ENCODE results near the gene CYB5D1. TPM values are rescaled to one million over a fixed set of nuclear protein-coding genes. Genes with fewer than 3 reads are reported as not detected.
A peak's percentile ranks its signal among the peaks of the same experiment; 100 is the strongest.
"Not testable (repeated sequence)": the region's sequence is repeated elsewhere in the genome, so short reads cannot be mapped to it uniquely, and the experiment has no call there.

CYB5D1 gene
- total RNA-seq, result 6.4 and 11.2 TPM in 2 replicates

DNA sequence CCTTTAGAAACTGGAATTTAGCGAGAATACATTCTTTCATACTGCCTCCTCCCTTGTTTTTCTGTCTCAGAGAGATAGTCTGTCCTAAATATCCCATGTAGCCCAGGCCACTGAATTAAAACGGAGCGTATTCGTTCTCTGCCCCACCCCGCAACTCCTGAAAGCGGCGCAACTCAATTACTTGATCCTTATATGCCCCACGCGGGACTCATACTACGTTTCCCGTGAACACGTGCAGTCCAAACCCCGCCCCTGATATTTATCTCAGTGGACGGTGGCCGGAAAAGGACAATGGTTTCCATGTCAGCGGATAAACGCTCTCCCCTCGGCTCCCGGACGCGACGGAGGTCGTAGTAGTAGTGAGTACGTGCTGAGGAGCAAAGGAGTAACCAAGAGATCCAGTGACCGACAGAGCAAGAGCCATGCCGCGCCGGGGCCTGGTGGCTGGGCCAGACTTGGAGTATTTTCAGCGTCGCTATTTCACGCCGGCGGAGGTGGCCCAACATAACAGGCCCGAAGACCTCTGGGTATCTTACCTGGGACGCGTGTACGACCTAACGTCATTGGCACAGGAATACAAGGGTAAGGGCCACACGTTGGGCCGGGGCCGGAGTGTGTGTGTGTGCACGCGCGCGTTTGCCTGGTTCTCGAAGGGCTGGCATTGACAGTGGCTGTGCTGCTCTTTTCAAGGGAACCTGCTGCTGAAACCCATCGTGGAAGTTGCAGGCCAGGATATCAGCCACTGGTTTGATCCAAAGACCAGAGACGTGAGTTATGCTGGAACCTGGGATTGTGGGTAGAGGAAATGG, at the start of gene CYB5D1:
Gene CYB5D1 (plus strand): TSS at position 291 of the 809 bp plus-strand sequence. CDS start 132 bp downstream, at position 423.
- TF ChIP-seq CTCF (IDR thresholded peaks at IDR 0.05; ENCODE audit: insufficient read depth, low read depth, low read length), result no peak
- H3K4me3 ChIP-seq (ENCODE audit: low read depth, low read length), result peak within 1 kb of the TSS; percentile 82
- peak; percentile 95 for DNase-seq (ENCODE audit: low read depth)

- no peak for DNase-seq (ENCODE audit: low read depth)
- no peak overlapping the region for H3K4me3 ChIP-seq (ENCODE audit: low read depth, low read length)
- TF ChIP-seq CTCF (IDR thresholded peaks at IDR 0.05; ENCODE audit: insufficient read depth, low read depth, low read length), result no peak
Observed at GRCh38 chr17:7809086-7809790, 48.6 kb upstream of the CYB5D1 start.

GRCh38 chr17:7809791-7810343, 47.9 kb upstream of the CYB5D1 start:
- DNase-seq (ENCODE audit: low read depth), result peak; percentile 24
- not testable (repeated sequence) for H3K4me3 ChIP-seq (ENCODE audit: low read depth, low read length)

- no peak overlapping the region for H3K4me3 ChIP-seq (ENCODE audit: low read depth, low read length)
- no peak for DNase-seq (ENCODE audit: low read depth)
- no peak for TF ChIP-seq CTCF (IDR thresholded peaks at IDR 0.05; ENCODE audit: insufficient read depth, low read depth, low read length)
Observed at GRCh38 chr17:7811251-7811650, 46.6 kb upstream of the CYB5D1 start.

DNA sequence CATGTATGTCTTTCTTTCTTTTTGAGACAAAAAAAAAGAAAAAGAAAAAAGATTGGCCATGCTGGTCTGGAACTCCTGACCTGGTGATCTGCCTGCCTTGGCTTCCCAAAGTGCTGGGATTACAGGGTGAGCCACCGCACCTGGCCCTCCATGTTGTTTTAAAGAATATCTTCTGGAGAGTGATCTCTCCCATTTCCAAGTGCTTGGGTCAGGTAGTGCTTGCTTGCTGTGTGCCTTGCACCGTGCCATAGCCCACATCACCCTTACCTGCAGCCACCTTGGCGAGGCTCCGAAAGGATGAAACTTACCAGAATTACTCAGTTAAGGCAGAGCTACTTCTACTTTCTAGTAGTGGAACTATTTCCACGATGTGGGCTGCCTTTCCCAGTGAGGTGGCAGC, 42.8 kb upstream of the CYB5D1 start:
- TF ChIP-seq CTCF (IDR thresholded peaks at IDR 0.05; ENCODE audit: insufficient read depth, low read depth, low read length), result no peak
- no peak for DNase-seq (ENCODE audit: low read depth)

GRCh38 chr17:7816926-7817642, 40.7 kb upstream of the CYB5D1 start:
- peak; percentile 23 for DNase-seq (ENCODE audit: low read depth)
- no peak for TF ChIP-seq CTCF (IDR thresholded peaks at IDR 0.05; ENCODE audit: insufficient read depth, low read depth, low read length)
- no peak overlapping the region for H3K4me3 ChIP-seq (ENCODE audit: low read depth, low read length)

More for the DNA sequence above, 42.8 kb upstream of the CYB5D1 start:
- no peak overlapping the region for H3K4me3 ChIP-seq (ENCODE audit: low read depth, low read length)

GRCh38 chr17:7817643-7817964, 40.2 kb upstream of the CYB5D1 start:
- TF ChIP-seq CTCF (IDR thresholded peaks at IDR 0.05; ENCODE audit: insufficient read depth, low read depth, low read length), result no peak

More at GRCh38 chr17:7817643-7817964, 40.2 kb upstream of the CYB5D1 start:
- DNase-seq (ENCODE audit: low read depth), result no peak
- H3K4me3 ChIP-seq (ENCODE audit: low read depth, low read length), result no peak overlapping the region
